K562 (cell line): ENCODE data around the gene USP49. TPM values are rescaled to one million over a fixed set of nuclear protein-coding genes. Genes with fewer than 3 reads are reported as not detected.
A peak's percentile ranks its signal among the peaks of the same experiment; 100 is the strongest.

ENCODE experiments used
- BRF2 ChIP-seq: IDR thresholded peaks from 3 replicates; pipeline ENCODE4 v1.6.1; 2011; ENCODE audit warnings: borderline replicate concordance, mild to moderate bottlenecking; ENCODE audit not compliant: insufficient read length, insufficient read depth
- CBFB ChIP-seq: sonication (generic); formaldehyde crosslinking; IDR thresholded peaks from 2 replicates; pipeline ENCODE4 v1.4.0; 2020; ENCODE audit warnings: mild to moderate bottlenecking, missing genetic modification reagents
- ESRRB ChIP-seq: fragments of 250-450 bp; sonication (Bioruptor Pico); IDR thresholded peaks from 2 replicates; pipeline ENCODE4 v1.5.0; 2020; ENCODE audit warnings: mild to moderate bottlenecking, moderate library complexity, borderline replicate concordance
- HDAC2 ChIP-seq: fragments of 450-650 bp; IDR thresholded peaks from 2 replicates; pipeline ENCODE4 v1.6.1; 2016; ENCODE audit warnings: mild to moderate bottlenecking
- HES1 ChIP-seq: fragments of 450-650 bp; IDR thresholded peaks from 2 replicates; pipeline ENCODE4 v1.6.1; 2016; ENCODE audit warnings: low read depth, mild to moderate bottlenecking, moderate library complexity
- HNRNPUL1 ChIP-seq: fragments of 200-400 bp; formaldehyde crosslinking; IDR thresholded peaks from 2 replicates; pipeline ENCODE4 v1.6.1; 2017; ENCODE audit warnings: low read length
- KLF6 ChIP-seq: fragments of 250-450 bp; sonication (Bioruptor Pico); IDR thresholded peaks from 2 replicates; pipeline ENCODE4 v1.4.0; 2020; ENCODE audit warnings: mild to moderate bottlenecking, moderate library complexity, borderline replicate concordance
- LEF1 ChIP-seq: fragments of 450-650 bp; IDR thresholded peaks from 2 replicates; pipeline ENCODE4 v1.6.1; 2016; ENCODE audit warnings: mild to moderate bottlenecking
- MXI1 ChIP-seq: IDR thresholded peaks from 2 replicates; pipeline ENCODE4 v1.6.1; 2011; ENCODE audit warnings: low read depth, mild to moderate bottlenecking, improper control_type of control experiment, low read length
- NCOA6 ChIP-seq: fragments of 450-650 bp; IDR thresholded peaks from 2 replicates; pipeline ENCODE4 v1.6.1; 2017; ENCODE audit warnings: mild to moderate bottlenecking
- NR0B1 ChIP-seq: fragments of 450-650 bp; IDR thresholded peaks from one replicate; pipeline ENCODE4 v1.6.1; 2018; ENCODE audit warnings: mild to moderate bottlenecking, moderate library complexity; ENCODE audit not compliant: partially characterized antibody
- PYGO2 ChIP-seq: fragments of 450-650 bp; IDR thresholded peaks from 2 replicates; pipeline ENCODE4 v1.6.1; 2016; ENCODE audit warnings: mild to moderate bottlenecking, missing genetic modification characterization, moderate library complexity, missing compliant biosample characterization
- RCOR1 ChIP-seq, 2 experiments: IDR thresholded peaks; 2 replicates each; pipeline ENCODE4 v1.6.1; 2012; ENCODE audit warnings: low read depth in 2 of 2, low read length in 2 of 2, borderline replicate concordance in 1 of 2, improper control_type of control experiment in 1 of 2
- SIRT6 ChIP-seq: IDR thresholded peaks from one replicate; pipeline ENCODE4 v1.6.1; 2012; ENCODE audit warnings: low read depth, mild to moderate bottlenecking, control low read depth, inconsistent platforms, low read length, moderate library complexity
- SIX5 ChIP-seq, 2 experiments: IDR thresholded peaks; 2 replicates each; pipeline ENCODE4 v1.6.1; 2011; ENCODE audit warnings: low read length in 2 of 2, borderline replicate concordance in 1 of 2, low read depth in 1 of 2, mild to moderate bottlenecking in 1 of 2, moderate library complexity in 1 of 2; ENCODE audit not compliant: insufficient read depth in 1 of 2
- TCF15 ChIP-seq: fragments of 250-450 bp; sonication (Bioruptor Pico); IDR thresholded peaks from 2 replicates; pipeline ENCODE4 v1.8.0; 2022; ENCODE audit warnings: moderate library complexity, mild to moderate bottlenecking, inconsistent platforms
- TRIM25 ChIP-seq: fragments of 450-650 bp; IDR thresholded peaks from 2 replicates; pipeline ENCODE4 v1.7.0; 2016; ENCODE audit warnings: borderline replicate concordance
- ZNF347 ChIP-seq: fragments of 450-650 bp; formaldehyde crosslinking; IDR thresholded peaks from 2 replicates; pipeline ENCODE4 v1.4.0; 2020; ENCODE audit warnings: low read depth, mild to moderate bottlenecking, moderate library complexity
- ZNF76 ChIP-seq: fragments of 250-450 bp; sonication (Bioruptor Pico); IDR thresholded peaks from 2 replicates; pipeline ENCODE4 v1.4.0; 2020; ENCODE audit warnings: mild to moderate bottlenecking, moderate library complexity, borderline replicate concordance
- polyA plus RNA-seq, 8 experiments: library from polyadenylated mRNA; depleted of rRNA in 4 of 8; stranded (reverse) in 5 of 8; unstranded in 3 of 8; fragments of >200 nt; fragmentation: Nextera tagmentation in 2 of 8; fragmentation: Illumina TruSeq in 1 of 8; extraction: Ambion mirVana in 2 of 8; extraction: Trizol in 1 of 8; gene quantifications; 2 replicates each; pipeline versions ENCODE4 v1.2.1 to v1.2.3, GENCODE V29; 2011 to 2014; ENCODE audit warnings: inconsistent platforms in 1 of 8, missing spikeins in 1 of 8
- total RNA-seq, 7 experiments: library from RNA; depleted of rRNA in 6 of 7; stranded (reverse); fragments of >200 nt in 6 of 7; fragmentation: Illumina TruSeq in 2 of 7; extraction: Trizol in 2 of 7; gene quantifications; 2 replicates each; pipeline versions ENCODE4 v1.2.1 to v1.2.3, GENCODE V29; 2011 to 2021; ENCODE audit warnings: low replicate concordance in 1 of 7
- TF ChIP-seq, protein P1 (sequence below): IDR thresholded peaks from 2 replicates; pipeline ENCODE4 v1.6.1; 2011; ENCODE audit not compliant: insufficient read length; ENCODE audit errors: extremely low read depth

The USP49 gene
- total and polyA plus RNA-seq, 9 of the 15 experiments (the other 6 are each of a cell fraction or from before 2014, with no cell fraction given): 1.0 to 9.9 (median 6.5) TPM

DNA sequence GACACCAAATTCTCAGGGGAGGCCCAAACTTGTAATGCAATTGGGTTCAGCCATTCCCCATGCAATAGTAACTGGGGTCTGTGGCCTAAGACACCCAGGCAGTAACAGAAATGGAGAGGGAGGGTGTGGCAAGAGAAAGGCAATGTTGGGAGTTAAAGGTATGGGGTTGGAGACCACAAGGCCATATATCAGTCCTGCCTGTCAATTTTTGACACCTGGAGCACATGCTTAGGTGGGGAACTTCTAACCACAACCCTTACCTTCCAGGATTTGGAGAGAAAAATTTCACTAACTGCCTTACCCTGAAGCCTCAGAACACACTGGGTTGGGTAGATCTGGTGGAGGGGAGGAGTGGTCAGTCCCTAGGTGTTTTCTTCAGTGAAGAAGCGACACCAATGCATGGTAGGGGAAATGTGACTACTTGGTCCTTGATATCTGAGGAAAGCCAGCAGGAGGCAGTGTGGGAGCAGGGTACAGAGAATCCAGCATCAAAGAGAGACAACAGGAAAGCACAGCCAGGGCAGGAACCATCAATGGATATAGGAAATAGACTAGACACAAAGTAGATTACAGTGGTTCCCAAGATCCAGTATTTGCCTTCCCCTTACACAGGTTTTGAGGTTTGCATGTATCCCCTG lies 6.8 kb upstream of the USP49 start (continued):
- TF ChIP-seq TCF15 (CRISPR knock-in tag) (no peak), HES1 (no peak), SIRT6 (no peak), NCOA6 (no peak), PYGO2 (tag) (no peak), RCOR1 (IDR thresholded peaks at IDR 0.05; ENCODE audit: borderline replicate concordance in 1 of 2, low read depth in 2 of 2, low read length in 2 of 2) (peak in 1 of 2 experiments; percentile 79; a peak in 1 of 4 replicates), SIX5 (IDR thresholded peaks at IDR 0.05; ENCODE audit: borderline replicate concordance in 1 of 2, insufficient read depth in 1 of 2, low read depth in 1 of 2, low read length in 2 of 2) (no peak), HDAC2 (no peak), ZNF76 (CRISPR knock-in tag) (no peak), MXI1 (no peak), KLF6 (no peak), LEF1 (no peak), CBFB (CRISPR knock-in tag) (no peak), ZNF347 (no peak), TRIM25 (no peak), BRF2 (no peak), HNRNPUL1 (no peak), NR0B1 (no peak), ESRRB (CRISPR knock-in tag) (no peak)
- TF ChIP-seq, protein P1, sequence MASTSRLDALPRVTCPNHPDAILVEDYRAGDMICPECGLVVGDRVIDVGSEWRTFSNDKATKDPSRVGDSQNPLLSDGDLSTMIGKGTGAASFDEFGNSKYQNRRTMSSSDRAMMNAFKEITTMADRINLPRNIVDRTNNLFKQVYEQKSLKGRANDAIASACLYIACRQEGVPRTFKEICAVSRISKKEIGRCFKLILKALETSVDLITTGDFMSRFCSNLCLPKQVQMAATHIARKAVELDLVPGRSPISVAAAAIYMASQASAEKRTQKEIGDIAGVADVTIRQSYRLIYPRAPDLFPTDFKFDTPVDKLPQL: no peak
